ENCODE measurements around the gene UBA7.

DNA sequence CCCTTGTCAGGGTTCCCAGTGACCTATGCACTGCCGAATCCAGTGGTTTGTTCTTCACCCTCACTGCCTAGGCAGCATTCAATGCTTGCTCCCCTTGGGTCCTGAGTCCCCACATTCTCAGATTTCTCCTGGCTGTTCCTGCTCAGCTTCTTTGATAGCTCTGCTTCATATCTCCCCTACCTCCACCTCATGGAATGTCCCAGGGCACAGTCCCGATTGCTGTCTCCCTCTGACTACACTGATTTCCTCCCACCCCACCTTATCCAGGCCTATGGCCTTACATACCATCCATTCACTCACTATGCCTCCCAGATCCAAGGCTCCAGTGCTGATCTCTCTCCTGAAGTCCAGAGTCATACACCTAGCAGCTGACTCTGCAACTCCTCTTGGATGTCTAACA is 12.6 kb downstream of the UBA7 start:
- TF ChIP-seq, protein P1, sequence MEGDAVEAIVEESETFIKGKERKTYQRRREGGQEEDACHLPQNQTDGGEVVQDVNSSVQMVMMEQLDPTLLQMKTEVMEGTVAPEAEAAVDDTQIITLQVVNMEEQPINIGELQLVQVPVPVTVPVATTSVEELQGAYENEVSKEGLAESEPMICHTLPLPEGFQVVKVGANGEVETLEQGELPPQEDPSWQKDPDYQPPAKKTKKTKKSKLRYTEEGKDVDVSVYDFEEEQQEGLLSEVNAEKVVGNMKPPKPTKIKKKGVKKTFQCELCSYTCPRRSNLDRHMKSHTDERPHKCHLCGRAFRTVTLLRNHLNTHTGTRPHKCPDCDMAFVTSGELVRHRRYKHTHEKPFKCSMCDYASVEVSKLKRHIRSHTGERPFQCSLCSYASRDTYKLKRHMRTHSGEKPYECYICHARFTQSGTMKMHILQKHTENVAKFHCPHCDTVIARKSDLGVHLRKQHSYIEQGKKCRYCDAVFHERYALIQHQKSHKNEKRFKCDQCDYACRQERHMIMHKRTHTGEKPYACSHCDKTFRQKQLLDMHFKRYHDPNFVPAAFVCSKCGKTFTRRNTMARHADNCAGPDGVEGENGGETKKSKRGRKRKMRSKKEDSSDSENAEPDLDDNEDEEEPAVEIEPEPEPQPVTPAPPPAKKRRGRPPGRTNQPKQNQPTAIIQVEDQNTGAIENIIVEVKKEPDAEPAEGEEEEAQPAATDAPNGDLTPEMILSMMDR (IDR thresholded peaks at IDR 0.05): no peak
- TF ChIP-seq EZH2 (IDR thresholded peaks at IDR 0.05): no peak
- TF ChIP-seq EZH2phosphoT487 (IDR thresholded peaks at IDR 0.05): no peak

Measured in neural progenitor cell (in vitro differentiated cells).